HepG2 (cell line): Measurements from ENCODE around the gene LRRC45. TPM values are rescaled to one million over a fixed set of nuclear protein-coding genes. Genes with fewer than 3 reads are reported as not detected.
A peak's percentile ranks its signal among the peaks of the same experiment; 100 is the strongest.

ENCODE experiments used
- BRD4 ChIP-seq: sonication (generic); formaldehyde crosslinking; IDR thresholded peaks from 2 replicates; pipeline ENCODE4 v1.4.0; 2020; ENCODE audit warnings: missing genetic modification reagents
- CHD2 ChIP-seq: IDR thresholded peaks from 2 replicates; pipeline ENCODE4 v1.6.1; 2011; ENCODE audit warnings: low read depth, low read length, improper control_type of control experiment
- GABPB1 ChIP-seq: IDR thresholded peaks from 2 replicates; pipeline ENCODE4 v1.6.1; 2016; ENCODE audit warnings: mild to moderate bottlenecking, missing genetic modification reagents, moderate library complexity, missing compliant biosample characterization
- HDAC6 ChIP-seq: fragments of 200-600 bp; sonication (generic); IDR thresholded peaks from 2 replicates; pipeline ENCODE4 v1.7.0; 2017; ENCODE audit warnings: mild to moderate bottlenecking, antibody characterized with exemption, low read length, low read depth
- MYC ChIP-seq: sonication (generic); formaldehyde crosslinking; IDR thresholded peaks from 2 replicates; pipeline ENCODE4 v1.9.0; 2021; ENCODE audit warnings: missing genetic modification reagents, borderline replicate concordance
- NCOA2 ChIP-seq: sonication (generic); formaldehyde crosslinking; IDR thresholded peaks from 2 replicates; pipeline ENCODE4 v1.8.0; 2022; ENCODE audit warnings: inconsistent platforms
- POLR2AphosphoS2 ChIP-seq: IDR thresholded peaks from 2 replicates; pipeline ENCODE4 v1.6.1; 2011; ENCODE audit warnings: low read depth, low read length, improper control_type of control experiment
- RXRA ChIP-seq: sonication (generic); formaldehyde crosslinking; IDR thresholded peaks from 2 replicates; pipeline ENCODE4 v1.5.1; 2020; ENCODE audit warnings: missing genetic modification reagents
- SP4 ChIP-seq: sonication (generic); formaldehyde crosslinking; IDR thresholded peaks from 2 replicates; pipeline ENCODE4 v1.8.1; 2023; ENCODE audit warnings: mild to moderate bottlenecking, missing genetic modification reagents
- TBP ChIP-seq: sonication (generic); formaldehyde crosslinking; IDR thresholded peaks from 2 replicates; pipeline ENCODE4 v1.5.0; 2020; ENCODE audit warnings: missing genetic modification reagents
- ZFP82 ChIP-seq: sonication (generic); formaldehyde crosslinking; IDR thresholded peaks from 2 replicates; pipeline ENCODE4 v1.5.1; 2020; ENCODE audit warnings: mild to moderate bottlenecking, missing genetic modification reagents, borderline replicate concordance
- ZNF205 ChIP-seq: IDR thresholded peaks from 2 replicates; pipeline ENCODE4 v1.6.1; 2018; ENCODE audit warnings: missing biosample characterization, missing genetic modification reagents
- ZNF274 ChIP-seq: sonication (generic); formaldehyde crosslinking; IDR thresholded peaks from 2 replicates; pipeline ENCODE4 v1.5.1; 2020; ENCODE audit warnings: mild to moderate bottlenecking, missing genetic modification reagents
- ZNF33B ChIP-seq: sonication (generic); formaldehyde crosslinking; IDR thresholded peaks from 2 replicates; pipeline ENCODE4 v1.5.1; 2020; ENCODE audit warnings: mild to moderate bottlenecking, missing genetic modification reagents
- ZSCAN21 ChIP-seq: sonication (generic); formaldehyde crosslinking; IDR thresholded peaks from 2 replicates; pipeline ENCODE4 v1.8.0; 2022; ENCODE audit warnings: mild to moderate bottlenecking, missing genetic modification reagents, moderate library complexity, borderline replicate concordance
- ZSCAN29 ChIP-seq: sonication (generic); formaldehyde crosslinking; conservative IDR thresholded peaks from 2 replicates; pipeline ENCODE4 v1.4.0; 2020; ENCODE audit warnings: mild to moderate bottlenecking, missing genetic modification reagents
- polyA plus RNA-seq, 8 experiments: library from polyadenylated mRNA; depleted of rRNA in 3 of 8; stranded (reverse) in 7 of 8; unstranded in 1 of 8; fragments of >200 nt; fragmentation: Illumina TruSeq in 4 of 8; extraction: Trizol in 4 of 8; gene quantifications; 2 replicates each; pipeline versions ENCODE4 v1.2.1 to v1.2.3, GENCODE V29; 2011 to 2016; ENCODE audit warnings: low read depth in 4 of 8, missing spikeins in 1 of 8, mixed read lengths in 1 of 8; ENCODE audit not compliant: insufficient read depth in 1 of 8
- total RNA-seq, 5 experiments: library from RNA; depleted of rRNA; stranded (reverse); fragments of >200 nt; fragmentation: Illumina TruSeq; extraction: Trizol; gene quantifications; 2 replicates each; pipeline ENCODE4 v1.2.3, GENCODE V29; 2016; ENCODE audit warnings: low read depth in 1 of 5
- TF ChIP-seq, protein P1 (sequence below): sonication (generic); formaldehyde crosslinking; IDR thresholded peaks from 2 replicates; pipeline ENCODE4 v1.5.0; 2020; ENCODE audit warnings: mild to moderate bottlenecking, missing genetic modification reagents, moderate library complexity
- TF ChIP-seq, protein P2 (sequence below): sonication (generic); formaldehyde crosslinking; conservative IDR thresholded peaks from 2 replicates; pipeline ENCODE4 v1.5.0; 2020; ENCODE audit warnings: missing genetic modification reagents
- TF ChIP-seq, protein P3 (sequence below): sonication (generic); formaldehyde crosslinking; IDR thresholded peaks from 2 replicates; pipeline ENCODE4 v1.4.0; 2020; ENCODE audit warnings: missing genetic modification reagents
- TF ChIP-seq, protein P4 (sequence below): sonication (generic); formaldehyde crosslinking; IDR thresholded peaks from 2 replicates; pipeline ENCODE4 v1.5.0; 2020; ENCODE audit warnings: missing genetic modification reagents, mild to moderate bottlenecking, borderline replicate concordance
- TF ChIP-seq, protein P5 (sequence below): sonication (generic); formaldehyde crosslinking; IDR thresholded peaks from 2 replicates; pipeline ENCODE4 v1.9.0; 2021; ENCODE audit warnings: missing genetic modification reagents, mild to moderate bottlenecking, borderline replicate concordance

The LRRC45 gene
- total and polyA plus RNA-seq, 2 of the 13 experiments (the other 11 are each of a cell fraction or from before 2014, with no cell fraction given) = 11.6 to 48.1 TPM

DNA sequence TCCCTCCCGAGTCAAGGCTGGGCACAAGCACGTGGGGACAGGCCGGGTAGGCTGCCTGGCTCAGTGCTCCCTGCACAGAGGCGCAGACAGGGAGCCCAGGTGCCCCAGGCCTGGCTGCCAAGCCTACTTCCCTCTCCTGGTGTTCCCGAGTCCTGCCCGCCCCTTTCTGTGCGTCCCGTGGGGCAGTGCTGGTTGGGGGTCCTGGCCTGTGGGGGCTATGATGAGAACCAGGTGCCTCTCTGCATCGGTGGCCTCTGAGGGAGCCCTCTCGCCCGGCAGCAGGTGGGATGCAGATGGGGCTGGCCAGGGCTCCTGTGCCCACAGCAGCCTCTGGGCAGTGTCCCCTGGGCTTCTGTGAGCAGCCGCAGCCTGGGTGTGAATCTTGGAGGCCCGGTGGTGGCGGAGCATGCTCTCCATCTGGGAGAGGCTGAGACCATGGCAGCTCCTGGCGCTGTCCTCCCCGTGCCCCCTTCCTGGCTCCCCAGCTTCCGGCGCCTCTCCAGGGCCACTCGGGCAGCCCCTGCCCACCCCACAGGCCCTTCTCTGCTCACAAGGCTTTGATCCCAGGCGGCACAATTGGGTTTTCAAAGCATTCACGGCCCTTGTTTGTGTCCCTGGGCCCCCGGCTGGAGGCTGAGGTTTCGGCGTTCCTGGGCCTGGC, 7.7 kb upstream of the LRRC45 start (continued):
- TF ChIP-seq, protein P1, sequence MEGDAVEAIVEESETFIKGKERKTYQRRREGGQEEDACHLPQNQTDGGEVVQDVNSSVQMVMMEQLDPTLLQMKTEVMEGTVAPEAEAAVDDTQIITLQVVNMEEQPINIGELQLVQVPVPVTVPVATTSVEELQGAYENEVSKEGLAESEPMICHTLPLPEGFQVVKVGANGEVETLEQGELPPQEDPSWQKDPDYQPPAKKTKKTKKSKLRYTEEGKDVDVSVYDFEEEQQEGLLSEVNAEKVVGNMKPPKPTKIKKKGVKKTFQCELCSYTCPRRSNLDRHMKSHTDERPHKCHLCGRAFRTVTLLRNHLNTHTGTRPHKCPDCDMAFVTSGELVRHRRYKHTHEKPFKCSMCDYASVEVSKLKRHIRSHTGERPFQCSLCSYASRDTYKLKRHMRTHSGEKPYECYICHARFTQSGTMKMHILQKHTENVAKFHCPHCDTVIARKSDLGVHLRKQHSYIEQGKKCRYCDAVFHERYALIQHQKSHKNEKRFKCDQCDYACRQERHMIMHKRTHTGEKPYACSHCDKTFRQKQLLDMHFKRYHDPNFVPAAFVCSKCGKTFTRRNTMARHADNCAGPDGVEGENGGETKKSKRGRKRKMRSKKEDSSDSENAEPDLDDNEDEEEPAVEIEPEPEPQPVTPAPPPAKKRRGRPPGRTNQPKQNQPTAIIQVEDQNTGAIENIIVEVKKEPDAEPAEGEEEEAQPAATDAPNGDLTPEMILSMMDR = no peak
- TF ChIP-seq, protein P2, sequence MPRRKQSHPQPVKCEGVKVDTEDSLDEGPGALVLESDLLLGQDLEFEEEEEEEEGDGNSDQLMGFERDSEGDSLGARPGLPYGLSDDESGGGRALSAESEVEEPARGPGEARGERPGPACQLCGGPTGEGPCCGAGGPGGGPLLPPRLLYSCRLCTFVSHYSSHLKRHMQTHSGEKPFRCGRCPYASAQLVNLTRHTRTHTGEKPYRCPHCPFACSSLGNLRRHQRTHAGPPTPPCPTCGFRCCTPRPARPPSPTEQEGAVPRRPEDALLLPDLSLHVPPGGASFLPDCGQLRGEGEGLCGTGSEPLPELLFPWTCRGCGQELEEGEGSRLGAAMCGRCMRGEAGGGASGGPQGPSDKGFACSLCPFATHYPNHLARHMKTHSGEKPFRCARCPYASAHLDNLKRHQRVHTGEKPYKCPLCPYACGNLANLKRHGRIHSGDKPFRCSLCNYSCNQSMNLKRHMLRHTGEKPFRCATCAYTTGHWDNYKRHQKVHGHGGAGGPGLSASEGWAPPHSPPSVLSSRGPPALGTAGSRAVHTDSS = no peak
- peak; percentile 81 for TF ChIP-seq BRD4 (CRISPR knock-in tag)
- peak; percentile 88 for TF ChIP-seq NCOA2 (CRISPR knock-in tag)
- TF ChIP-seq TBP (CRISPR knock-in tag) = no peak
- TF ChIP-seq RXRA = peak; percentile 95; the same call in 1 of the 2 replicates
- peak; percentile 39; the same call in 1 of the 2 replicates for TF ChIP-seq MYC (CRISPR knock-in tag)
- TF ChIP-seq, protein P3, sequence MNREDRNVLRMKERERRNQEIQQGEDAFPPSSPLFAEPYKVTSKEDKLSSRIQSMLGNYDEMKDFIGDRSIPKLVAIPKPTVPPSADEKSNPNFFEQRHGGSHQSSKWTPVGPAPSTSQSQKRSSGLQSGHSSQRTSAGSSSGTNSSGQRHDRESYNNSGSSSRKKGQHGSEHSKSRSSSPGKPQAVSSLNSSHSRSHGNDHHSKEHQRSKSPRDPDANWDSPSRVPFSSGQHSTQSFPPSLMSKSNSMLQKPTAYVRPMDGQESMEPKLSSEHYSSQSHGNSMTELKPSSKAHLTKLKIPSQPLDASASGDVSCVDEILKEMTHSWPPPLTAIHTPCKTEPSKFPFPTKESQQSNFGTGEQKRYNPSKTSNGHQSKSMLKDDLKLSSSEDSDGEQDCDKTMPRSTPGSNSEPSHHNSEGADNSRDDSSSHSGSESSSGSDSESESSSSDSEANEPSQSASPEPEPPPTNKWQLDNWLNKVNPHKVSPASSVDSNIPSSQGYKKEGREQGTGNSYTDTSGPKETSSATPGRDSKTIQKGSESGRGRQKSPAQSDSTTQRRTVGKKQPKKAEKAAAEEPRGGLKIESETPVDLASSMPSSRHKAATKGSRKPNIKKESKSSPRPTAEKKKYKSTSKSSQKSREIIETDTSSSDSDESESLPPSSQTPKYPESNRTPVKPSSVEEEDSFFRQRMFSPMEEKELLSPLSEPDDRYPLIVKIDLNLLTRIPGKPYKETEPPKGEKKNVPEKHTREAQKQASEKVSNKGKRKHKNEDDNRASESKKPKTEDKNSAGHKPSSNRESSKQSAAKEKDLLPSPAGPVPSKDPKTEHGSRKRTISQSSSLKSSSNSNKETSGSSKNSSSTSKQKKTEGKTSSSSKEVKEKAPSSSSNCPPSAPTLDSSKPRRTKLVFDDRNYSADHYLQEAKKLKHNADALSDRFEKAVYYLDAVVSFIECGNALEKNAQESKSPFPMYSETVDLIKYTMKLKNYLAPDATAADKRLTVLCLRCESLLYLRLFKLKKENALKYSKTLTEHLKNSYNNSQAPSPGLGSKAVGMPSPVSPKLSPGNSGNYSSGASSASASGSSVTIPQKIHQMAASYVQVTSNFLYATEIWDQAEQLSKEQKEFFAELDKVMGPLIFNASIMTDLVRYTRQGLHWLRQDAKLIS (CRISPR knock-in tag) = peak; percentile 47
- TF ChIP-seq SP4 = no peak
- TF ChIP-seq, protein P4, sequence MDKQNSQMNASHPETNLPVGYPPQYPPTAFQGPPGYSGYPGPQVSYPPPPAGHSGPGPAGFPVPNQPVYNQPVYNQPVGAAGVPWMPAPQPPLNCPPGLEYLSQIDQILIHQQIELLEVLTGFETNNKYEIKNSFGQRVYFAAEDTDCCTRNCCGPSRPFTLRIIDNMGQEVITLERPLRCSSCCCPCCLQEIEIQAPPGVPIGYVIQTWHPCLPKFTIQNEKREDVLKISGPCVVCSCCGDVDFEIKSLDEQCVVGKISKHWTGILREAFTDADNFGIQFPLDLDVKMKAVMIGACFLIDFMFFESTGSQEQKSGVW (CRISPR knock-in tag) = no peak
- TF ChIP-seq ZNF274 (CRISPR knock-in tag) = no peak
- 0 out of 2 replicates have a peak, but pooled peaks have one; percentile 14 for TF ChIP-seq ZSCAN21 (CRISPR knock-in tag)
- TF ChIP-seq, protein P5, sequence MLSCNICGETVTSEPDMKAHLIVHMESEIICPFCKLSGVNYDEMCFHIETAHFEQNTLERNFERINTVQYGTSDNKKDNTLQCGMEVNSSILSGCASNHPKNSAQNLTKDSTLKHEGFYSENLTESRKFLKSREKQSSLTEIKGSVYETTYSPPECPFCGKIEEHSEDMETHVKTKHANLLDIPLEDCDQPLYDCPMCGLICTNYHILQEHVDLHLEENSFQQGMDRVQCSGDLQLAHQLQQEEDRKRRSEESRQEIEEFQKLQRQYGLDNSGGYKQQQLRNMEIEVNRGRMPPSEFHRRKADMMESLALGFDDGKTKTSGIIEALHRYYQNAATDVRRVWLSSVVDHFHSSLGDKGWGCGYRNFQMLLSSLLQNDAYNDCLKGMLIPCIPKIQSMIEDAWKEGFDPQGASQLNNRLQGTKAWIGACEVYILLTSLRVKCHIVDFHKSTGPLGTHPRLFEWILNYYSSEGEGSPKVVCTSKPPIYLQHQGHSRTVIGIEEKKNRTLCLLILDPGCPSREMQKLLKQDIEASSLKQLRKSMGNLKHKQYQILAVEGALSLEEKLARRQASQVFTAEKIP = no peak
- TF ChIP-seq ZNF205 (CRISPR knock-in tag) = no peak
- TF ChIP-seq CHD2 = no peak
- TF ChIP-seq GABPB1 (CRISPR knock-in tag) = peak; percentile 82
- TF ChIP-seq HDAC6 = no peak
- TF ChIP-seq ZNF33B (CRISPR knock-in tag) = no peak
- TF ChIP-seq POLR2AphosphoS2 = no peak
- TF ChIP-seq ZSCAN29 (CRISPR knock-in tag) = no peak
- TF ChIP-seq ZFP82 (CRISPR knock-in tag) = no peak
